MCF 10A (cell line): ENCODE measurements around the gene SLC44A3. TPM values are rescaled to one million over a fixed set of nuclear protein-coding genes. Genes with fewer than 3 reads are reported as not detected.

Experiments used
- BruUV-seq: library from RNA; stranded (reverse); fragments of 400-500 nt; replicated peaks from 2 replicates; lab custom pipeline; 2021; lab: Mats Ljungman, UMichigan
- CTCF ChIA-PET: fragments of 300-600 bp; sonication (Branson Sonifier 250); formaldehyde crosslinking; extraction: SDS; loops from one replicate; lab custom pipeline; 2021; ENCODE audit warnings: antibody characterized with exemption, inconsistent platforms; lab: Yijun Ruan, JAX
- POLR2A ChIA-PET: fragments of 300-600, 350-650 bp; sonication (Branson Sonifier 250); formaldehyde crosslinking; extraction: SDS; loops from one replicate; lab custom pipeline; 2020; ENCODE audit warnings: antibody characterized with exemption, inconsistent platforms; lab: Yijun Ruan, JAX
- DNase-seq: peaks from one replicate; pipeline ENCODE4 v3.0.0-alpha.2; 2018; ENCODE audit not compliant: unreplicated experiment
- H3K27ac Mint-ChIP-seq: one replicate; pipeline ENCODE4 v1.8.0; 2022; ENCODE audit warnings: mild to moderate bottlenecking, low read depth, mixed read lengths; ENCODE audit not compliant: unreplicated experiment
- H3K27me3 Mint-ChIP-seq: one replicate; pipeline ENCODE4 v1.8.0; 2022; ENCODE audit warnings: mixed read lengths; ENCODE audit not compliant: insufficient read depth, unreplicated experiment
- H3K36me3 Mint-ChIP-seq: one replicate; pipeline ENCODE4 v1.8.0; 2022; ENCODE audit warnings: mild to moderate bottlenecking, moderate library complexity, mixed read lengths; ENCODE audit not compliant: insufficient read depth, unreplicated experiment
- H3K4me1 Mint-ChIP-seq: one replicate; pipeline ENCODE4 v1.8.0; 2022; ENCODE audit warnings: mixed read lengths; ENCODE audit not compliant: insufficient read depth, unreplicated experiment
- H3K4me3 Mint-ChIP-seq: one replicate; pipeline ENCODE4 v1.8.0; 2022; ENCODE audit warnings: mild to moderate bottlenecking, moderate library complexity, mixed read lengths; ENCODE audit not compliant: unreplicated experiment
- H3K9me3 Mint-ChIP-seq: one replicate; pipeline ENCODE4 v1.8.0; 2022; ENCODE audit warnings: mixed read lengths; ENCODE audit not compliant: unreplicated experiment
- intact Hi-C: fragments of 100-400 bp; cut with micrococcal nuclease; formaldehyde crosslinking; loops from 2 replicates; pipeline ENCODE4 v1.14.1; 2022
- total RNA-seq: library from RNA; stranded (reverse); gene quantifications from 2 replicates; pipeline ENCODE4 v1.2.3, GENCODE V29; 2022
- TF ChIP-seq, protein P1 (sequence below): fragments of 200-600 bp; IDR thresholded peaks from one replicate; pipeline ENCODE4 v1.8.0; 2022; ENCODE audit warnings: antibody characterized with exemption, mild to moderate bottlenecking; ENCODE audit not compliant: unreplicated experiment

The SLC44A3 gene
- total RNA-seq, 1 experiment from 2014 or later: 2.8 TPM

DNA sequence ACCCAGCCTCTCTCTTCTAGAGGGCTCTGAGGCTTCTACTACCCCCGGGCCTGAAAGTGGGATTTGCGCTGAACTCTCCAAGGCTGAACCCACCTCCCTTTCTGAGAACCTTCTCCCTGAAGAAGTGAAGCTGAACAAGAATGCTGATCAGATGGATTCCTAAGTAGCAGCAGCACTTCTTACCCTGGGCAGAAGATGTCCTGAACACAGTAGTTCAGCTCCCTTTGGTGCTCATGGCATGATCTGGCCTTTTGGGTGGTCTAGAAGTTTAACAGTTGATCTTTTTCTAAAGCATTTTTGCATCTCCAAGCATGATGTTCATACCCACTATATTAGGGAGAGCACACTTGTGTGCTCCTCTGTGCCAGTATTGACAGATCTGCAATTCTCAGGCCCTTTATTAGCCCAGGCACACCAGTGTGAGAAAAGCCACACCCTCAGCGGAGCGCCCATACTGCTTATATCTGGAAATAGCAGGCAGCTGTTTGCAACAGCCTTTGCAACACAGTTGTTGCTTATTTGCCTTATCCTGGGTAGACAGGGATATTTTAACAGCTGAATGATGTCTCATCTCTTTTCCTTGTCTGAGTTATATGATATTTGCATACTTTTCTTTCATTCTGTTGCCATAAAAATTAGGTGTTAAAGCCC, 72.6 kb downstream of the SLC44A3 start:
- H3K27ac Mint-ChIP-seq: no peak overlapping the region
- H3K27me3 Mint-ChIP-seq: no peaks in the 10 kb centered on the region
- no peaks in the 10 kb centered on the region for H3K4me1 Mint-ChIP-seq
- no peak for DNase-seq
- no TSS peak for BruUV-seq
- H3K9me3 Mint-ChIP-seq: no peaks in the 10 kb centered on the region
- H3K4me3 Mint-ChIP-seq: no peak overlapping the region
- TF ChIP-seq, protein P1, sequence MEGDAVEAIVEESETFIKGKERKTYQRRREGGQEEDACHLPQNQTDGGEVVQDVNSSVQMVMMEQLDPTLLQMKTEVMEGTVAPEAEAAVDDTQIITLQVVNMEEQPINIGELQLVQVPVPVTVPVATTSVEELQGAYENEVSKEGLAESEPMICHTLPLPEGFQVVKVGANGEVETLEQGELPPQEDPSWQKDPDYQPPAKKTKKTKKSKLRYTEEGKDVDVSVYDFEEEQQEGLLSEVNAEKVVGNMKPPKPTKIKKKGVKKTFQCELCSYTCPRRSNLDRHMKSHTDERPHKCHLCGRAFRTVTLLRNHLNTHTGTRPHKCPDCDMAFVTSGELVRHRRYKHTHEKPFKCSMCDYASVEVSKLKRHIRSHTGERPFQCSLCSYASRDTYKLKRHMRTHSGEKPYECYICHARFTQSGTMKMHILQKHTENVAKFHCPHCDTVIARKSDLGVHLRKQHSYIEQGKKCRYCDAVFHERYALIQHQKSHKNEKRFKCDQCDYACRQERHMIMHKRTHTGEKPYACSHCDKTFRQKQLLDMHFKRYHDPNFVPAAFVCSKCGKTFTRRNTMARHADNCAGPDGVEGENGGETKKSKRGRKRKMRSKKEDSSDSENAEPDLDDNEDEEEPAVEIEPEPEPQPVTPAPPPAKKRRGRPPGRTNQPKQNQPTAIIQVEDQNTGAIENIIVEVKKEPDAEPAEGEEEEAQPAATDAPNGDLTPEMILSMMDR: no peak
- peaks cover 17% of the 10 kb centered on the region for H3K36me3 Mint-ChIP-seq
- ChIA-PET CTCF (interaction anchor here (0.5 to 1.1 kb wide), 7 partner anchors 12 to 195 kb away, joined by 3 to 4 read pairs (median 3); no protein-coding TSS in a partner anchor), POLR2A (interaction anchor here (1.5 kb wide), 1 partner anchor 29 kb away, joined by 7 read pairs; no protein-coding TSS in a partner anchor)
- intact Hi-C loops: no loop called here

DNA sequence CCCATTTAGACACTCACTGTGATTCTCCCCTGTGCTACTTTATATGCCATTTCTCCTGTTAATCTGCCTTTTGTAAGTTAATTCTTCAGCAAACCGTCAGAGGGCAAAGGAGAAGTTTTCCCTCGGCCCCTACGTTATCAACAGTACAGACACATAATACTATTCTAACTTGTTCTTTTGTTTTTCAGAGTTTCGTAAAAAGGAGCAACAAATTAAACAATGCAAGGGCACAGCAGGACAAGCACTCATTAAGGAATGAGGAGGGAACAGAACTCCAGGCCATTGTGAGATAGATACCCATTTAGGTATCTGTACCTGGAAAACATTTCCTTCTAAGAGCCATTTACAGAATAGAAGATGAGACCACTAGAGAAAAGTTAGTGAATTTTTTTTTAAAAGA, 74.5 kb downstream of the SLC44A3 start:
- H3K36me3 Mint-ChIP-seq: peaks cover 22% of the 10 kb centered on the region
- TF ChIP-seq, protein P1: no peak
- no peak overlapping the region for H3K27ac Mint-ChIP-seq
- no peak for DNase-seq
- ChIA-PET CTCF (interaction anchor here (0.6 kb wide), 1 partner anchor 82 kb away, joined by 3 read pairs; no protein-coding TSS in a partner anchor), POLR2A (no interaction called here)
- H3K4me3 Mint-ChIP-seq: no peak overlapping the region
- no peaks in the 10 kb centered on the region for H3K27me3 Mint-ChIP-seq
- no peaks in the 10 kb centered on the region for H3K9me3 Mint-ChIP-seq
- intact Hi-C loops: no loop called here
- H3K4me1 Mint-ChIP-seq: no peaks in the 10 kb centered on the region
- BruUV-seq: no TSS peak

DNA sequence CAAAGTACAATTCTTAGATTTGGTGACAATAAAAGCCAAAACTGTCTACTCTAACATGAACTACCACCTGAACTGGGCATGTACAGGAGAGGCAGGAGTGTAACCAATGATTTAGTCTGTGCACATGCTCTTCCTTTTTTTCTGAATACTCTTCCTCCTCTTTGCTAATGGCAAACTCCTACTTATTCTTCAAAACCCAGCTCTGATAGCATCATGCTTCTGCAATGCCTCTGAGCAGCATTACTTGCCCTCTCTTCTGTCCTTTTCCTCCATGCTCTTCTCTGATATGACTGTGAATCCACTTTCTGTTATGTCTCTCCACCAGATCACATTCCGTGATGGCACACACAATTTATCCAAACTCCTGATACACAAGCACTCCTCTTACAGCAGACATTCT, 75.4 kb downstream of the SLC44A3 start:
- intact Hi-C loops: no loop called here
- CTCF ChIA-PET: interaction anchor here (0.7 kb wide), 1 partner anchor 18 kb away, joined by 3 read pairs; no protein-coding TSS in a partner anchor
- no peak overlapping the region for H3K27ac Mint-ChIP-seq

More for the DNA sequence above, 75.4 kb downstream of the SLC44A3 start:
- H3K27me3 Mint-ChIP-seq: no peaks in the 10 kb centered on the region
- TF ChIP-seq, protein P1: no peak
- POLR2A ChIA-PET: no interaction called here
- DNase-seq: no peak
- H3K36me3 Mint-ChIP-seq: peaks cover 23% of the 10 kb centered on the region
- no peaks in the 10 kb centered on the region for H3K9me3 Mint-ChIP-seq
- no peaks in the 10 kb centered on the region for H3K4me1 Mint-ChIP-seq
- no TSS peak for BruUV-seq
- H3K4me3 Mint-ChIP-seq: no peak overlapping the region
